ENCODE measurements around the gene LITAFD.

Gene LITAFD

DNA sequence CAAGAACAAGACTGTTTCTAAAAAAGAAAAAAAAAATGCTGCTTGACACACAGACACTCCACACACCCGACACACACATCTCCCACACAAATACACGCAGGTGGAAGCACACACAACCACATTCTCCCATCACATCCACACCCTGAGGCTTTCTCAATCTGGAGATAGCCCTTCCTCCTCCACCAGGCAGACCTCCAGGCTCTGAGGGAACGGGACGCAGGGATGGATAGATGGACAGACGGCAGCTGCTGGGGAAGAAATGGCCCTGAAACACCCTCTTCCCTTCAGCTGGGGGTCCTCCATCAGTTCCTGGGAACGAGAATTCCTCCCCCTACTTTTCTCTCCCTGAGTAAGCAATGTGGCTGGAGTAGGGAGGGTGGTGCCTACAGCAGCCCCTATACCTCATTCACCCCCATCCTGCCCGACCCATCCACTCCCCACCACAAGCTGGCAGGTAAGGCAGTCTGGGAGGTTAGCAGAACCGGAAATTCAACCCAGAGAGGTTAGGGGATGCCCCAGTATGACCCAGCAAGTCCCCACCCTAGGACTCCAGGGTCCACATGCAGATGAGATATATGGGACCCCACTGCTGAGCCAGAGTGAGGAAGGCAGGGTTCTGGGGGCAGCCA is 4.1 kb upstream of the LITAFD start:
- TF ChIP-seq, protein P1, sequence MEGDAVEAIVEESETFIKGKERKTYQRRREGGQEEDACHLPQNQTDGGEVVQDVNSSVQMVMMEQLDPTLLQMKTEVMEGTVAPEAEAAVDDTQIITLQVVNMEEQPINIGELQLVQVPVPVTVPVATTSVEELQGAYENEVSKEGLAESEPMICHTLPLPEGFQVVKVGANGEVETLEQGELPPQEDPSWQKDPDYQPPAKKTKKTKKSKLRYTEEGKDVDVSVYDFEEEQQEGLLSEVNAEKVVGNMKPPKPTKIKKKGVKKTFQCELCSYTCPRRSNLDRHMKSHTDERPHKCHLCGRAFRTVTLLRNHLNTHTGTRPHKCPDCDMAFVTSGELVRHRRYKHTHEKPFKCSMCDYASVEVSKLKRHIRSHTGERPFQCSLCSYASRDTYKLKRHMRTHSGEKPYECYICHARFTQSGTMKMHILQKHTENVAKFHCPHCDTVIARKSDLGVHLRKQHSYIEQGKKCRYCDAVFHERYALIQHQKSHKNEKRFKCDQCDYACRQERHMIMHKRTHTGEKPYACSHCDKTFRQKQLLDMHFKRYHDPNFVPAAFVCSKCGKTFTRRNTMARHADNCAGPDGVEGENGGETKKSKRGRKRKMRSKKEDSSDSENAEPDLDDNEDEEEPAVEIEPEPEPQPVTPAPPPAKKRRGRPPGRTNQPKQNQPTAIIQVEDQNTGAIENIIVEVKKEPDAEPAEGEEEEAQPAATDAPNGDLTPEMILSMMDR (conservative IDR thresholded peaks at IDR 0.05; ENCODE audit: low read depth, low read length), result no peak
- H3K4me3 ChIP-seq (ENCODE audit: low read length), result no peak overlapping the region
- no peak for DNase-seq (ENCODE audit: low read depth)

DNA sequence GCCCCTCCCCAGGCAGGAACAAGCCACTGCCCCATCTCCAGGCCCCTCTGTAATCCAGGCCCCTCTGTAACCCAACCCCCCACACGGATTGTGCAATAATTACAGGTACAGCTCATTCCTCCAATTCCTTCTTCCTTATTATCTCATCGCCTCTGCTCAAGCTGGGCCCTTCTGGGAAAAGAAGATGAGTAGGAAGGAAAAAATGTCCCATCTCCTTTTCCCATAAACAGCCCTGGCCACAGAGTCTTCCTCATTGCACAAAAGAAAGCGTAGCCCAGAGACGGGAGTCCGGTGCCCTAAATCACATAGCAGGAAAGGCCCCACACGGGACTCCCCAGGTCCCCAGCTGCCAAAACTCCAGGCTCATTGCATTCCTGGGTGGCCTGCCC is 3.6 kb upstream of the LITAFD start:
- TF ChIP-seq, protein P1 (conservative IDR thresholded peaks at IDR 0.05; ENCODE audit: low read depth, low read length), result no peak
- no peak for DNase-seq (ENCODE audit: low read depth)
- H3K4me3 ChIP-seq (ENCODE audit: low read length), result no peak overlapping the region

DNA sequence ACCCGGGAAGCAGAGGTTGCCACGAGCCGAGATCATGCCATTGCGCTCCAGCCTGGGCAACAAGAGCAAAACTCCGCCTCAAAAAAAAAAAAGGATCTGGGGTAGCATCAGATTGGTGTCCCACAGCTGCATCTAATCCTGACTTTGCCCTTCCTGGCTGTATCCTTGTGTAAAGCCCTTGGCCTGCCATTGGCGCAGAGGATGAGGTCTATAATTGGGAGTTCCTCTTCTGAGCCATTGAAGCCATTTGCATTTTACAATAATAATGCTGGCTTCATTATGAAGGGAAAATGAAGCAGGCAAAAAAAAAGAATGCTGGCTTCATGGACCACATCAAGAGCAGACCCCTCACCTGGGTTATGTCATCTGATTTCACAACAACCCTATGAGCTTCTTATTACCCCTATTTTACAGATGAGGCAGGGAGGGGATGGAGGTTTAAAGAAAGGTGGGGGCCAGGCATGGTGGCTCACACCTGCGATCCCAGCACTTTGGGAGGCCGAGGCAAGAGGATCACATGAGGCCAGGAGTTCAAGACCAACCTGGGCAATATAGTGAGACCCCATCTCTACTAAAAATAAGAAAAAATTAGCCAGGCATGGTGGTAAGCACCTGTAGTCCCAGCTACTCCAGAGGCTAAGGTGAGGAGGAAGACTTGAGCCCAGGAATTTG is 1.2 kb upstream of the LITAFD start:
- TF ChIP-seq, protein P1 (conservative IDR thresholded peaks at IDR 0.05; ENCODE audit: low read depth, low read length), result no peak
- DNase-seq (ENCODE audit: low read depth), result no peak
- no peak overlapping the region for H3K4me3 ChIP-seq (ENCODE audit: low read length)

DNA sequence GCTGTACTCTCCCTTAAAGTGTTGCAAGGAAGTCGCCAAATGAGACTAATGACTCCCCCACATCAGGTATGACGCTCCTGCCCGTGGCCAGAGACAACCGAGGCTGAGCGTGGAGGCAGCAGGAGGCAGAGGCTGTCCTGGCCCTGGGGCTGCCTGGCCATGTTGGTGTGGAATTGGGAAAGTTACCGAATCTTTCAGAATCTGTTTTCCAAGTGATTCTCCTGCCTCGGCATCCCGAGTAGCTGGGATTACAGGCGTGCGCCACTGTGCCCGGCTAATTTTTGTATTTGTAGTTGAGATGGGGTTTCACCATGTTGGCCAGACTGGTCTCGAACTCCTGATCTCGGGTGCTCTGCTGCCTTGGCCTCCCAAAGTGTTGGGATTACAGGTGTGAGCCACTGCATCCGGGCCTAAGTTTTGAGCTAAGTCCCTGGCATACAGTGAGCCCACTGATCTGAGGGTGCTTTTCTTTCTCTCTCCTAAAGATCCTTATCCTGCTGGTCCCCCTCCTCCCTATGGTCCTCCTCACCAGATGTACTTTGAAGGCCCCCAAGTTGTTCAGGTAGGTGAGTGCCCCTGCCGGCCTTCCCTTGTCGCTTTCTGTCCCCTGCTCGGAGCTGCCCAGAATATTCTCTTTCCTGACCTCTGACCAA is 700 bp downstream of the LITAFD start:
- no peak for DNase-seq (ENCODE audit: low read depth)
- H3K4me3 ChIP-seq (ENCODE audit: low read length), result no peak overlapping the region
- TF ChIP-seq, protein P1 (conservative IDR thresholded peaks at IDR 0.05; ENCODE audit: low read depth, low read length), result no peak

DNA sequence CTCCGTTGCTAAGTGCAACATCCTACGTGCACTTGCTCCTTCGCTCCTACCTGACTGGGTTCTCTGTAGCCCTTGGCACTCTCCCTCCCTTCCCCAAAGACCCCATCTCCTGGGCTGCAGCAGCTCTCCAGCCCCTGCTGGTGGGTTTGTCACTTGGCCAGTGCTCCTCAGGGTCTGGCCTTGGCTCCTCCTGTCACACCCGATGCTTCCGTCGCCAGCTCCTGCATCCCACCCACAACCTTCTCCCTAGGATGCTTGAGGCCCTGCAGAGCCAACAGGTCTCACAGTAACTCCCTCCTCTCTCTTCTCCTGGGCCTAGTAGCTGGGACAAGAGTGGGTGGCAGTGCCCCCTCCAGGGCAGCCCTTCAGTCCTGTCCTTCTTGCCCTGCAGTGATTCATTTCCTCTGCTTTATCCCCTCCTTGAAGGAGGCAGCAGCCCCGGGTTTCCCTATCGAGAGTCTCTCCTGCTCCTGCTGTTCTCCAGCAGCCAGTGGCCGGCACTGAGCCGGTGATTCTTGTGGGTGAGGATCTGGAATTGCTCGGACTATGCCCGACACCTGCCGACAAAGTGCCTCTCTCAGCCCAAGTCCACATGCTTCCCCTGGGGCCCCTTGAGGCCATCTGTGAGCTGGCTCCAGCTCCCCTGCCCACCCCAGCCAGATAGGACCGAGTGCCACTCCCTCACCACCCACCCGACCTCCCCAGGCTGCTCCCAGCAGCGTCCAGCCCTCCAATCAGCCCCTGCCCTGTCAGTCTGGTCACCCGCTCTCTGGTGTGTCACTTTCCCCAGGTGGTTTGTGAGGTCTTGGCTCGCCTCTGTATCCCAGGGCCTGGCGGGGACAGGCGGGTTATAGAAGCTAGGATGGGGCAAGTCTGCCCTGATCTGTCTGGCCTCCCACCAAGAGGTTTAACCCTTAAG is 3.8 kb downstream of the LITAFD start:
- DNase-seq (ENCODE audit: low read depth), result no peak
- H3K4me3 ChIP-seq (ENCODE audit: low read length), result no peak overlapping the region
- TF ChIP-seq, protein P1 (conservative IDR thresholded peaks at IDR 0.05; ENCODE audit: low read depth, low read length), result peak; percentile 36

DNA sequence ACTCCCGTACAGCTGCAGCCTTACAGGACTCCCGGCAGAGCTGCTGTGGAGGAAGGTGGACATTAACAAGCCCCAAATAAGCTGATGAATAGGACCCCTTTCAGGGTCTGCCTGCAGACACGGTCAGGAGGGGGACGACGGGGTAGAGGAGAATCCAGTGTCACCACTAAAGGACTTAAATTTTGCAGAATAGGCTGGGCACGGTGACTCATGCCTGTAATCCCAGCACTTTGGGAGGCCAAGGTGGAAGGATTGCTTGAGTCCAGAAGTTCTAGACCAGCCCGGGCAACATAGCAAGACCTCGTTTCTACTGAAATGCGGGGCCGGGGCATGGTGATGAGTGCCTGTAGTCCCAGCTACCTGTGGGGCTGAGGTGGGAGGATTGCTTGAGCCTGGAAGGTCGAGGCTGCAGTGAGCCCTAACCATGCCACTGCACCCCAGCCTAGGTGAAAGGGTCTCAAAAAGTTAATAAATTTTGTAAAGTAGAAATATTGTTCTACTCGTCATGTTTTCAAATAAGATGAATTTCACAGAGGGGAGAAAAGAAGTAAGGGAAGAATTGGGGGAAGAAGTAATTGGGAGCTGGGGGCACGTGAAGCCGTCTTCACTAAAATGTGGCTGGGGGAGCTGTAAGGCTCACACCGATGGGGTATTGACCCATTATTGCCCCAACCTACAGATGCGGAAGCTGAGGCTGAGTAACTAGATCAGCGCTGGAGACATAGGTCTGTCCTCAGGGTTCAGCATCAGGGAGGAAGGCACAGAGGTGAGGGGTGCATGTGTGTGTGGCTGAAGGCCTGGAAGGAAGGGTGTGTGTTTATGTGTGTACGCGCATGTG is 4.7 kb downstream of the LITAFD start:
- no peak for DNase-seq (ENCODE audit: low read depth)
- no peak overlapping the region for H3K4me3 ChIP-seq (ENCODE audit: low read length)
- TF ChIP-seq, protein P1 (conservative IDR thresholded peaks at IDR 0.05; ENCODE audit: low read depth, low read length), result no peak

Data from retinal pigment epithelial cell (primary cell).